Liver (tissue), 9 donors: ENCODE measurements around the gene SLC26A11. TPM values are rescaled to one million over a fixed set of nuclear protein-coding genes. Genes with fewer than 3 reads are reported as not detected.
A peak's percentile ranks its signal among the peaks of the same experiment; 100 is the strongest.

Experiments
- DNase-seq: peaks from one replicate; pipeline ENCODE4 v3.0.0-alpha.2; 2017; ENCODE audit warnings: low spot score
- H3K27ac ChIP-seq, 2 donors: one replicate each; pipeline ENCODE4 v1.7.0; 2013; ENCODE audit warnings: inconsistent platforms in 2 of 2, low read length in 2 of 2, control low read depth in 1 of 2, low read depth in 1 of 2, mild to moderate bottlenecking in 1 of 2
- H3K27me3 ChIP-seq, 4 donors: one replicate each; pipeline versions ENCODE4 v1.6.1 to v1.7.0; 2013; ENCODE audit warnings: low read length in 3 of 4, inconsistent platforms in 1 of 4, mild to moderate bottlenecking in 1 of 4, moderate library complexity in 1 of 4; ENCODE audit not compliant: control insufficient read depth in 4 of 4, insufficient read depth in 4 of 4
- H3K36me3 ChIP-seq, 4 donors: one replicate each; pipeline versions ENCODE4 v1.6.1 to v1.7.0; 2013; ENCODE audit warnings: low read length in 3 of 4, mild to moderate bottlenecking in 3 of 4, low read depth in 1 of 4, moderate library complexity in 1 of 4; ENCODE audit not compliant: control insufficient read depth in 4 of 4, insufficient read depth in 3 of 4
- H3K4me1 ChIP-seq, 4 donors: one replicate each; pipeline versions ENCODE4 v1.6.1 to v1.7.0; 2013; ENCODE audit warnings: low read length in 3 of 4, mild to moderate bottlenecking in 3 of 4, moderate library complexity in 1 of 4; ENCODE audit not compliant: control insufficient read depth in 4 of 4, insufficient read depth in 4 of 4
- H3K4me3 ChIP-seq, 3 donors: one replicate each; pipeline versions ENCODE4 v1.6.1 to v1.7.0; 2013; ENCODE audit warnings: low read length in 3 of 3, control low read depth in 1 of 3, low read depth in 1 of 3, mild to moderate bottlenecking in 1 of 3
- H3K9ac ChIP-seq, 2 donors: one replicate each; pipeline ENCODE4 v1.7.0; 2013; ENCODE audit warnings: low read length in 2 of 2, mild to moderate bottlenecking in 2 of 2, moderate library complexity in 2 of 2, control low read depth in 1 of 2, low read depth in 1 of 2
- H3K9me3 ChIP-seq, 4 donors: one replicate each; pipeline versions ENCODE4 v1.6.1 to v1.7.0; 2013; ENCODE audit warnings: low read length in 3 of 4; ENCODE audit not compliant: control insufficient read depth in 4 of 4
- EGR1 ChIP-seq, 2 donors: IDR thresholded peaks; 2 replicates each; pipeline ENCODE4 v1.6.1; 2016 to 2018; ENCODE audit warnings: antibody characterized with exemption in 2 of 2, low read depth in 2 of 2
- FOXA1 ChIP-seq: IDR thresholded peaks from 2 replicates; pipeline ENCODE4 v1.6.1; 2016; ENCODE audit warnings: antibody characterized with exemption
- FOXA2 ChIP-seq: IDR thresholded peaks from 2 replicates; pipeline ENCODE4 v1.6.1; 2016; ENCODE audit warnings: antibody characterized with exemption
- GABPA ChIP-seq, 2 donors: IDR thresholded peaks in 1 of 2; conservative IDR thresholded peaks in 1 of 2; 2 replicates each; pipeline ENCODE4 v1.6.1; 2016; ENCODE audit warnings: antibody characterized with exemption in 2 of 2, mild to moderate bottlenecking in 1 of 2, moderate library complexity in 1 of 2
- HNF4A ChIP-seq, 2 donors: conservative IDR thresholded peaks; 2 replicates each; pipeline ENCODE4 v1.6.1; 2016; ENCODE audit warnings: antibody characterized with exemption in 2 of 2, mild to moderate bottlenecking in 2 of 2
- HNF4G ChIP-seq: IDR thresholded peaks from 2 replicates; pipeline ENCODE4 v1.6.1; 2016; ENCODE audit warnings: antibody characterized with exemption
- JUND ChIP-seq, 2 donors: IDR thresholded peaks; 2 replicates each; pipeline ENCODE4 v1.6.1; 2016; ENCODE audit warnings: antibody characterized with exemption in 2 of 2
- NR2F2 ChIP-seq: IDR thresholded peaks from 2 replicates; pipeline ENCODE4 v1.6.1; 2016; ENCODE audit warnings: antibody characterized with exemption
- SP1 ChIP-seq: IDR thresholded peaks from 2 replicates; pipeline ENCODE4 v1.6.1; 2018; ENCODE audit warnings: antibody characterized with exemption, mild to moderate bottlenecking
- YY1 ChIP-seq: IDR thresholded peaks from 2 replicates; pipeline ENCODE4 v1.6.1; 2016; ENCODE audit warnings: antibody characterized with exemption, mild to moderate bottlenecking
- WGBS: extraction: QIAGEN DNeasy Blood & Tissue Kit; methylation state at CpG from one replicate; pipeline ENCODE4 v1.1.7; 2013; 5-methylcytosine and 5-hydroxymethylcytosine counted together
- polyA plus RNA-seq, 2 donors: library from polyadenylated mRNA; stranded (reverse) in 1 of 2; unstranded in 1 of 2; fragments of 200-250 nt in 1 of 2; fragments of >200 nt in 1 of 2; fragmentation: Nextera tagmentation in 1 of 2; extraction: Ambion mirVana in 1 of 2; gene quantifications; one replicate each; pipeline versions ENCODE4 v1.2.1 to v1.2.3, GENCODE V29; 2013 to 2015
- total RNA-seq, 2 donors: library from RNA; depleted of rRNA; stranded (reverse); fragments of >200 nt; gene quantifications; one replicate each; pipeline ENCODE4 v1.2.3, GENCODE V29; 2014
- TF ChIP-seq, protein P1 (sequence below): IDR thresholded peaks from 2 replicates; pipeline ENCODE4 v1.6.1; 2016; ENCODE audit warnings: antibody characterized with exemption
- TF ChIP-seq, protein P2 (sequence below): IDR thresholded peaks from 2 replicates; pipeline ENCODE4 v1.6.1; 2016; ENCODE audit warnings: antibody characterized with exemption, mild to moderate bottlenecking
- TF ChIP-seq, protein P3 (sequence below): IDR thresholded peaks from 2 replicates; pipeline ENCODE4 v1.6.1; 2016; ENCODE audit warnings: antibody characterized with exemption
- TF ChIP-seq, protein P4 (sequence below): IDR thresholded peaks from 2 replicates; pipeline ENCODE4 v1.6.1; 2016; ENCODE audit warnings: antibody characterized with exemption
- donor health status: healthy.
- donor health status: healthy.
- donor health status: healthy.
- donor health status: healthy.
- donor health status: healthy.

SLC26A11 gene
- total and polyA plus RNA-seq, 4 donors, result 3.3 to 8.2 (median 5.6) TPM

DNA sequence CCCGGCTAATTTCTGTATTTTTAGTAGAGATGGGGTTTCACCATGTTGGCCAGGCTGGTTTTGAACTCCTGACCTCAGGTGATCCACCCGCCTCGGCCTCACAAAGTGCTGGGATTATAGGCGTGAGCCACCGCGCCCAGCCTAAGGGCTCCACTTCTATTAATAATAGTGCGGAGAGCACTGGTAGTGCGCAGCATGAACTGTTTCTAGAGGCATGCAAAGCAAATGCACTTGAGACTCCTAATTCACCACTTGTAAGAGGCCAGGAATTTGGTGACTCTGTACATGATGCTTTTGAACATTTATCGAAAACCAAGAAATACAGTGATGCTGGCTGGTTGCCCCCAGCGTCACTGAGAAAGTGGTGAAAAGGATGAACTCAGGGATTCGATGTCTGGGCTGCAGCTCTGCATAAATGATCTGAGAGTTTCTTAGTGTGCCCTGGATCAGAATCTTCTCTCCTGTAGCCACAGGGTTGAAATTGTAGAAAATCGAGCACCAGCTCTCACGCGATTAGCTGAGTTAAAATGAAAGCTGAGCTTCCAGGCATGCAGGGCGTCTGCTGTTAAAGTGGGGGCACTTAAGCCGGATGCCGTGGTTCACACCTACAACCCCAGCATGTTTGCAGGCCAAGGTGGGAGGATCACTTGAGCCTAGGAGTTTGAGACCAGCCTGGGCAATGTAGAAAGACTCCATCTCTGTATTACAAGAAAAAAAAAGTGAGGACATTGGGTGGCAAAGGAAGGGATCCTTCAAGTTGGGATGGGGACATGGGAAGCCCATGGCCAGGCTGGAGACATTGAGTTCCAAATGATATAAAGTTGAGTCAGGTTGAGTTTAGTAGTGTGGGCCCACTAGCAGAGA lies 45.2 kb downstream of the SLC26A11 start:
- WGBS, result 86% methylated on average over 17 of the region's 17 CpGs
- H3K9ac ChIP-seq, result no peak overlapping the region
- TF ChIP-seq, protein P1, sequence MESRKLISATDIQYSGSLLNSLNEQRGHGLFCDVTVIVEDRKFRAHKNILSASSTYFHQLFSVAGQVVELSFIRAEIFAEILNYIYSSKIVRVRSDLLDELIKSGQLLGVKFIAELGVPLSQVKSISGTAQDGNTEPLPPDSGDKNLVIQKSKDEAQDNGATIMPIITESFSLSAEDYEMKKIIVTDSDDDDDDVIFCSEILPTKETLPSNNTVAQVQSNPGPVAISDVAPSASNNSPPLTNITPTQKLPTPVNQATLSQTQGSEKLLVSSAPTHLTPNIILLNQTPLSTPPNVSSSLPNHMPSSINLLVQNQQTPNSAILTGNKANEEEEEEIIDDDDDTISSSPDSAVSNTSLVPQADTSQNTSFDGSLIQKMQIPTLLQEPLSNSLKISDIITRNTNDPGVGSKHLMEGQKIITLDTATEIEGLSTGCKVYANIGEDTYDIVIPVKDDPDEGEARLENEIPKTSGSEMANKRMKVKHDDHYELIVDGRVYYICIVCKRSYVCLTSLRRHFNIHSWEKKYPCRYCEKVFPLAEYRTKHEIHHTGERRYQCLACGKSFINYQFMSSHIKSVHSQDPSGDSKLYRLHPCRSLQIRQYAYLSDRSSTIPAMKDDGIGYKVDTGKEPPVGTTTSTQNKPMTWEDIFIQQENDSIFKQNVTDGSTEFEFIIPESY, result no peak
- TF ChIP-seq EGR1 (IDR thresholded peaks at IDR 0.05; ENCODE audit: low read depth in 2 of 2) (no peak), HNF4G (no peak), HNF4A (conservative IDR thresholded peaks at IDR 0.05) (no peak), GABPA (IDR thresholded peaks at IDR 0.05 in 1 of 2, conservative IDR thresholded peaks at IDR 0.05 in 1 of 2) (no peak), YY1 (no peak), JUND (IDR thresholded peaks at IDR 0.05) (no peak), NR2F2 (no peak)
- TF ChIP-seq, protein P2, sequence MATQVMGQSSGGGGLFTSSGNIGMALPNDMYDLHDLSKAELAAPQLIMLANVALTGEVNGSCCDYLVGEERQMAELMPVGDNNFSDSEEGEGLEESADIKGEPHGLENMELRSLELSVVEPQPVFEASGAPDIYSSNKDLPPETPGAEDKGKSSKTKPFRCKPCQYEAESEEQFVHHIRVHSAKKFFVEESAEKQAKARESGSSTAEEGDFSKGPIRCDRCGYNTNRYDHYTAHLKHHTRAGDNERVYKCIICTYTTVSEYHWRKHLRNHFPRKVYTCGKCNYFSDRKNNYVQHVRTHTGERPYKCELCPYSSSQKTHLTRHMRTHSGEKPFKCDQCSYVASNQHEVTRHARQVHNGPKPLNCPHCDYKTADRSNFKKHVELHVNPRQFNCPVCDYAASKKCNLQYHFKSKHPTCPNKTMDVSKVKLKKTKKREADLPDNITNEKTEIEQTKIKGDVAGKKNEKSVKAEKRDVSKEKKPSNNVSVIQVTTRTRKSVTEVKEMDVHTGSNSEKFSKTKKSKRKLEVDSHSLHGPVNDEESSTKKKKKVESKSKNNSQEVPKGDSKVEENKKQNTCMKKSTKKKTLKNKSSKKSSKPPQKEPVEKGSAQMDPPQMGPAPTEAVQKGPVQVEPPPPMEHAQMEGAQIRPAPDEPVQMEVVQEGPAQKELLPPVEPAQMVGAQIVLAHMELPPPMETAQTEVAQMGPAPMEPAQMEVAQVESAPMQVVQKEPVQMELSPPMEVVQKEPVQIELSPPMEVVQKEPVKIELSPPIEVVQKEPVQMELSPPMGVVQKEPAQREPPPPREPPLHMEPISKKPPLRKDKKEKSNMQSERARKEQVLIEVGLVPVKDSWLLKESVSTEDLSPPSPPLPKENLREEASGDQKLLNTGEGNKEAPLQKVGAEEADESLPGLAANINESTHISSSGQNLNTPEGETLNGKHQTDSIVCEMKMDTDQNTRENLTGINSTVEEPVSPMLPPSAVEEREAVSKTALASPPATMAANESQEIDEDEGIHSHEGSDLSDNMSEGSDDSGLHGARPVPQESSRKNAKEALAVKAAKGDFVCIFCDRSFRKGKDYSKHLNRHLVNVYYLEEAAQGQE, result no peak
- H3K4me1 ChIP-seq, result peaks cover 14 to 36% (median 31%) of the 10 kb centered on the region in 4 donors
- no peak for DNase-seq
- H3K36me3 ChIP-seq, result peaks cover 2 to 15% (median 11%) of the 10 kb centered on the region in 4 donors
- H3K27me3 ChIP-seq, result no peaks in the 10 kb centered on the region
- H3K27ac ChIP-seq, result peak overlapping the region in 1 of 2 donors; percentile 31
- no peaks in the 10 kb centered on the region for H3K9me3 ChIP-seq
- H3K4me3 ChIP-seq, result no peak overlapping the region

DNA sequence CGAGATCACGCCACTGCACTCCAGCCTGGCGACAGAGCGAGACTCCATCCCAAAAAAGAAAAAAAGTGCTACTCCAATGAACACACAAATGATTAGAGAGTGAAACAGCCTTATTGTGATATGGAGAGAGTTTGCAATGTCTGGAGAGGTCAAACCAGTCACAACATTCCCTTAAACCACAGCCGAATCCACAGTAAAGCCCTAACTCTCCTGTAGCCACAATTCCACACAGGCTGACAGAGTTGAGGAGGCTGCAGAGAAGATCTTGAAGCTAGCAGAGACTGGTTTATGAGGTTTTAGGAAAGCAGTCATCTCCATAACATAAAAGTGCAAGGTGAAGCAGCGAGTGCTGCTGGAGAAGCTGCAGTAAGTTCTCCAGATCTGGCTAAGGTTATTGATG lies 47.2 kb downstream of the SLC26A11 start:
- no peak for TF ChIP-seq SP1
- TF ChIP-seq GABPA (IDR thresholded peaks at IDR 0.05 in 1 of 2, conservative IDR thresholded peaks at IDR 0.05 in 1 of 2), result no peak
- TF ChIP-seq HNF4G, result no peak
- TF ChIP-seq, protein P1, result no peak
- TF ChIP-seq, protein P3, sequence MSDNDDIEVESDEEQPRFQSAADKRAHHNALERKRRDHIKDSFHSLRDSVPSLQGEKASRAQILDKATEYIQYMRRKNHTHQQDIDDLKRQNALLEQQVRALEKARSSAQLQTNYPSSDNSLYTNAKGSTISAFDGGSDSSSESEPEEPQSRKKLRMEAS, result no peak
- TF ChIP-seq, protein P4, sequence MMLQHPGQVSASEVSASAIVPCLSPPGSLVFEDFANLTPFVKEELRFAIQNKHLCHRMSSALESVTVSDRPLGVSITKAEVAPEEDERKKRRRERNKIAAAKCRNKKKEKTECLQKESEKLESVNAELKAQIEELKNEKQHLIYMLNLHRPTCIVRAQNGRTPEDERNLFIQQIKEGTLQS, result no peak
- TF ChIP-seq HNF4A (conservative IDR thresholded peaks at IDR 0.05), result no peak
- TF ChIP-seq, protein P2, result no peak
- TF ChIP-seq FOXA2, result no peak
- no peak for TF ChIP-seq FOXA1
- TF ChIP-seq EGR1 (IDR thresholded peaks at IDR 0.05; ENCODE audit: low read depth in 2 of 2), result no peak
- Histone ChIP-seq H3K36me3 (peaks cover 2 to 15% (median 11%) of the 10 kb centered on the region in 4 donors), H3K27ac (no peak overlapping the region), H3K9me3 (no peaks in the 10 kb centered on the region), H3K4me3 (no peak overlapping the region), H3K9ac (no peak overlapping the region), H3K27me3 (no peaks in the 10 kb centered on the region), H3K4me1 (peaks cover 14 to 25% (median 21%) of the 10 kb centered on the region in 4 donors)
- 96% methylated on average over 6 of the region's 6 CpGs for WGBS
- DNase-seq, result no peak
